T-helper 1 cell treated with Interleukin-12 subunit alpha and Interleukin-12 subunit beta and Interleukin-4 antibody, amounts not matched to agents 30 μg/mL and 1 μg/mL, for 36 hours (primary cell): ENCODE results near the gene ZNF497.
"Not testable (repeated sequence)": the region's sequence is repeated elsewhere in the genome, so short reads cannot be mapped to it uniquely, and the experiment has no call there.

Experiments used
- H3K27ac Mint-ChIP-seq: one replicate; pipeline ENCODE4 v1.8.0; 2021; ENCODE audit warnings: mild to moderate bottlenecking, mixed read lengths
- H3K27me3 Mint-ChIP-seq: one replicate; pipeline ENCODE4 v1.8.0; 2021; ENCODE audit warnings: low read depth, mixed read lengths
- H3K36me3 Mint-ChIP-seq: one replicate; pipeline ENCODE4 v1.8.0; 2021; ENCODE audit warnings: low read depth, mixed read lengths
- H3K4me1 Mint-ChIP-seq: one replicate; pipeline ENCODE4 v1.8.0; 2021; ENCODE audit warnings: low read depth, mixed read lengths
- H3K4me3 Mint-ChIP-seq: one replicate; pipeline ENCODE4 v1.8.0; 2021; ENCODE audit warnings: mild to moderate bottlenecking, moderate library complexity, mixed read lengths
- H3K9me3 Mint-ChIP-seq: one replicate; pipeline ENCODE4 v1.8.0; 2021; ENCODE audit warnings: mixed read lengths

Gene ZNF497

DNA sequence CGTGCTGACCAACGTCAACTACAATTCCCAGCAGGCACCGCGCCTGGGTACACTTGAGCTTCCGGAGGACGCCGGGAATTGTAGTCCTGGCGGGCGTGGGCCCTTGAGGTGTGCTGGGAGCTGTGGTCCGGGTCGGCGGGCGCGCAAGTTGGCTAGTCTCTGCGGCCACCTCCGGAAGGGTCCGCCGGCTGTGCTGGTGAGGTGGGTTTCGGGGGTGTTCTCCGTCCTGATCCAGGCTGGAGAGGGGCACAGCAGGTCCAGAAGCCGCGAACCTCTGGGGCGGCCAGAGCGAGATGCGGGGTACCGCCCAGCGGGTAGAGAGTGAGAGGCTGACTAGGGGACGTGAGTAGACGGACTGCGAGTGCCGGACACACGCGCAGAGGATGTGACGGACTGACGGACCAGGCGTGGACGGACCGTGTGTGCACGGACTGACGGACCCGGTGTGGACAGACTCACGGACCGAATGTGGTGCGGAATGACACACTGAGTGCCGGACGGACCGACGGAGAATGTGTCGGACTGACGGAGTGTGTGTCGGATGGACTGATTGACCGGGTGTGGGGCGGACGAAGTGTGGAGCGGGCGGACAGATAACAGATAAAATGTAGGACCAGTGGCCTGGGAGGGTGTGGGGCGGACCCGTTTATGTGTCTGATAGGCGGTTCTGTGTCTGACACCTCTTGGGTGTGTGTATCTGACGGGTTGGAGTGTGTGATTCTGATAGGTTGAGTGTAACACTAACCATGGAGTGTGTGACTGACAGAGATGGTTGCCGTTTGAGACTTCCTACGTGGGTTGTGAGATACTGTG lies 35.4 kb downstream of the ZNF497 start, which contains the start of gene ZSCAN22:
Gene ZSCAN22, plus strand, starts transcription at position 81 of the 813 bp plus-strand sequence. CDS start 7,809 bp downstream, outside the sequence.
- peaks cover 12% of the 10 kb centered on the region for H3K4me1 Mint-ChIP-seq
- peaks cover 8% of the 10 kb centered on the region for H3K36me3 Mint-ChIP-seq
- H3K9me3 Mint-ChIP-seq = no peaks in the 10 kb centered on the region
- no peak within 1 kb of the TSS for H3K27ac Mint-ChIP-seq
- H3K27me3 Mint-ChIP-seq = no peaks in the 10 kb centered on the region
- no peak within 1 kb of the TSS for H3K4me3 Mint-ChIP-seq

DNA sequence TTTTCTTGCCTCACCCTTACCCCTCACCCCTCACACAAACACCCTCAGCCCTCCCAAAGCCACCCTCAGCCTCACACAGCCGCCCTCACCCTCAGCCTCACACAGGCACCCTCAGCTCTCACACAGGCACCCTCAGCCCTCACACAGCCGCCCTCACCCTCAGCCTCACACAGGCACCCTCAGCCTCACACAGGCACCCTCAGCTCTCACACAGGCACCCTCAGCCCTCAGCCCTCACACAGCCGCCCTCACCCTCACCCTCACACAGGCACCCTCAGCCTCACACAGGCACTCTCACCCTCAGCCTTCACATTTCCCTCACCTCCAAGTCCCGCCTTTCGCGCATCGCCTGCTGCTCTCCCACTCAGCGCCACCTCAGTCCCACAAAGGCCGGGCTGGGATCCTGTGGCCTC lies 36.0 kb downstream of the ZNF497 start:
- peaks cover 8% of the 10 kb centered on the region for H3K36me3 Mint-ChIP-seq
- no peak overlapping the region for H3K4me3 Mint-ChIP-seq
- H3K4me1 Mint-ChIP-seq = peaks cover 12% of the 10 kb centered on the region
- no peaks in the 10 kb centered on the region for H3K9me3 Mint-ChIP-seq
- no peaks in the 10 kb centered on the region for H3K27me3 Mint-ChIP-seq
- H3K27ac Mint-ChIP-seq = no peak overlapping the region

DNA sequence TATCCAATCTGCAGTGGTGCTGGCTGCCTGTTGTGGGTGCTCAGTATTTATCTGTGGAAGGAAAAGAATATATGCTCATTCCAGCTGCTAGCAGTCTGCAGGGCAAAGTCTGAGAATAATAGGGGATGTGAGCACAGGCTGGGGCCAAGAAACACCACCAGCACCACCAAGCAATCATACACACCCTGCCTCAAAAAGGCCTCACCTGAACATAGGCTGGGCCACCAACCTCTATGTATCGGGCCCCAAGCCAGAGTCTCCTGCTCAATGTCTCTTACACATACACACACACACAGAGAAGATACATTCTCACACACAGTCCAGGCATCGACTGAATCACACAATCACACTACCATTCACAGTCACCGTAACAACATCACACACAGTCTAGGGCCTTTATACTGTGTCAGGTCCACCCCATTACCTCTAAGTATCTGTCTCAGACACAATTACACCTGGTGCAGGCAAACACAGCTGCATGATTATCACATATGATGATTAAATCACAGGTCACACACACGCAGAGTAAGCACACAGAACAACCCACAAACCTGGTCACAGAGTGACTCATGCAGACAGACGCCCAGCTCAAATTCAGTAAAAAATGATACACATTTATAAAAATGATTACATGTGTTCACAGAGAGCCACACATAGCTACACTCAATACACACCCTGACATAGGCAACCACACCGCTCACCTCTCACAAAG lies 37.1 kb downstream of the ZNF497 start:
- Mint-ChIP-seq H3K27ac (no peak overlapping the region), H3K36me3 (peaks cover 8% of the 10 kb centered on the region), H3K4me3 (no peak overlapping the region), H3K27me3 (no peaks in the 10 kb centered on the region), H3K9me3 (no peaks in the 10 kb centered on the region), H3K4me1 (peaks cover 12% of the 10 kb centered on the region)

DNA sequence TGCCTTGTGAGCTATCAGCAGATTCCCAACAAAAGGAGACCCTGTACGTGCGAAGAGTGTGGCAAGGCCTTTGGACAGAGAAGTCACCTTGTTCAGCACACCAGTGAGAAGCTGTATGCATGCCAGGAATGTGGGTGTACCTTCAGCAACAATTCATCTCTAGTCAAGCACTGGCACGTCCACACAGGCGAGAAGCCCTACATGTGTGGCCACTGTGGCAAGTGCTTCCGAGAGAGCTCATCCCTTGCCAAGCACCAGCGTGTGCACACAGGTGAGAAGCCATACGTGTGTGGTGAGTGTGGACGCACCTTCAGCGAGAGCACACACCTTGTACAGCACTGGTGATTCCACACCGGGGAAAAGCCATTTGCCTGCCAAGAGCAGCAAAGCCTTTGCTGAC lies 43.3 kb downstream of the ZNF497 start:
- Mint-ChIP-seq H3K27ac (no peak overlapping the region), H3K4me3 (no peak overlapping the region), H3K4me1 (peaks cover 6% of the 10 kb centered on the region), H3K27me3 (no peaks in the 10 kb centered on the region), H3K36me3 (peaks cover 22% of the 10 kb centered on the region), H3K9me3 (no peaks in the 10 kb centered on the region)

DNA sequence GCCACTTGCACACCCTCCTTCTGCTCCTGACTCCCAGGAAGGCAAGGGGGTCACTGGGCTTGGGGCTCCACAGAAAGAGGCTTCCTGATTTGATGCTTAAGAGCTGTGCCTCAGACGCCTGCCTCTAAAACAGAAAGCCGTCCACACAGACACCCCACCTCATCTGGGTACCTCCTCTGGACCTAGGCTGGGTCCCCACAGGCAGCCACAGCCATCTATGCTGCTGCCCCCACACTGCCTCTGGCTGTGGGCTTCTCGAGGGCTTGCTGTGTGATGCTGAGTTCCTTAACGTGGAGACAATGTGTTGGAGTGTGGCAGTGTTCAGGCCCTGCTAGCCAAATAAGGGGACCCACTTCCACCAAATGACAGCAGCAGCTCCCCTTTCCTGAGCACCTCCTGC lies 44.3 kb downstream of the ZNF497 start:
- Mint-ChIP-seq H3K9me3 (no peaks in the 10 kb centered on the region), H3K4me3 (no peak overlapping the region), H3K27ac (no peak overlapping the region), H3K4me1 (peaks cover 3% of the 10 kb centered on the region), H3K27me3 (no peaks in the 10 kb centered on the region), H3K36me3 (peaks cover 26% of the 10 kb centered on the region)

DNA sequence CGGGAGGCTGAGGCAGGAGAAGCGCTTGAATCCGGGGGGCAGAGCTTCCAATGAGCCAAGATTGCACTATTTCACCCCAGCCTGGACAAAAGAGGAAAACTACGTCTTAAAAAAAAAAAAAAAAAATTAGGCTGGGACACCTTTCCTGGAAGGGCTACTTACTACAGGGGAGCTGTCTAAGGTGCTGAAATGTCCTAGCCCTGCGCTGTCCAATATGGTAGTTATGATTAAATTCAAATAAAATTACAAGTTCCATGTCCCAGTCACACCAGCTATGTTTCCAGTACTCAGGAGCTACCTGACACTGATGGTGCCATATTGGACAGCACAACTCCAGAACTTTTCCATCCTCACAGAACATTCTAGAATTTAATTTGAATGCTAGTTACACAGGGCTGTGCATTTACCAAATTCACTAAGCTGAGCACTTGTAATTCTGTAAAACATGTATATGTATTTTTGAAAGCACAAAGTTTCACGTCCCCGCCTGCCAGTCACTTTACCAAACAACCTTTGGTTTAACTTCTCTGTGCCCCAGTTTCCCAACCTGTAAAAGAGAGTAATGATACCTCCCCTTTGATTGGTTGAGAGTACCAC lies 45.0 kb downstream of the ZNF497 start:
- Mint-ChIP-seq H3K27ac (no peak overlapping the region), H3K36me3 (peaks cover 28% of the 10 kb centered on the region), H3K27me3 (no peaks in the 10 kb centered on the region), H3K4me1 (peaks cover under 1% of the 10 kb centered on the region), H3K9me3 (no peaks in the 10 kb centered on the region), H3K4me3 (no peak overlapping the region)

DNA sequence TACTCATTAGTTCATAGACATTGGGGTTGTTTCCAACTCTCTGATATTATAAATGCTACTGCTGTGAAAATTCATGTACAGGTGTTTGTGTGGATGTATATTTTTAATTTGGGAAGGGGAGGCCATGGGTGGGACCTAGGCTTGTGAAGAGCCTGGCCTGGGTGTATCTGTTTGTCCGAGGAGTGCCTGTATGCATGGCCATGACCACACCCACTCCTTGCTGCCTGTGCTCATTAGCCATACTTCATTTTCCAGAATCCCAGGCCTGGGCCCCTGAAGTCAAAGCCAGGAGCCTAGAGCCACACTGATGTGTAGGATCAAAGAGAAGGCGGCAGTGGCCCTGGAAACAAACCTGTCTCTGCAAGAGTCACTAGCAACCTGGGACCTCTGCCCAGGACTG lies 47.0 kb downstream of the ZNF497 start:
- Mint-ChIP-seq H3K27ac (no peak overlapping the region), H3K36me3 (peaks cover 40% of the 10 kb centered on the region), H3K4me3 (no peak overlapping the region), H3K27me3 (no peaks in the 10 kb centered on the region), H3K4me1 (peaks cover 3% of the 10 kb centered on the region), H3K9me3 (peaks cover 5% of the 10 kb centered on the region)

DNA sequence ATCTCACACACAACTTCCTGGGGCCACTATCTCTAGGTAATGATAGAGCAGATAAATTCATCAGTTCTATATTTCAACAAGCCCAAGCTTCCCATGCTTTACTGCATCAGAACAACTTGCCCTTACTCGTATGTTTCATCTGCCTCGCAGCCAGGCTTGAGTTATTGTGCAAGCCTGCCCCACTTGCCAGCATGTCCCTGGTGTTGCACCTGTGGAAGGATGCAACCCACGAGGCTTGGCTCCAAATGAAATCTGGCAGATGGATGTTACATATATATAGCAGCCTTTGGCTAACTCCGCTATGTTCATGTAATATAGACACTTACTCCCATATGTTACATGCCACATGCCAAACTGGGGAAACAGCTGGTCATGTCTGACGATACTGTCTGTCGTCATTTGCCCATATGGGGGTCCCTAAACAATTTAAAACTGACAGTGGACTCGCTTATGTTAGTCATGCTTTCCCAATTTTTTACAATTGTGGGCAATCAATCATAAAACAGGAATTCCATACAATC lies 51.1 kb downstream of the ZNF497 start:
- Mint-ChIP-seq H3K27ac (no peak overlapping the region), H3K9me3 (peaks cover 5% of the 10 kb centered on the region), H3K4me1 (peaks cover 19% of the 10 kb centered on the region), H3K27me3 (no peaks in the 10 kb centered on the region), H3K4me3 (no peak overlapping the region), H3K36me3 (peaks cover 76% of the 10 kb centered on the region)

DNA sequence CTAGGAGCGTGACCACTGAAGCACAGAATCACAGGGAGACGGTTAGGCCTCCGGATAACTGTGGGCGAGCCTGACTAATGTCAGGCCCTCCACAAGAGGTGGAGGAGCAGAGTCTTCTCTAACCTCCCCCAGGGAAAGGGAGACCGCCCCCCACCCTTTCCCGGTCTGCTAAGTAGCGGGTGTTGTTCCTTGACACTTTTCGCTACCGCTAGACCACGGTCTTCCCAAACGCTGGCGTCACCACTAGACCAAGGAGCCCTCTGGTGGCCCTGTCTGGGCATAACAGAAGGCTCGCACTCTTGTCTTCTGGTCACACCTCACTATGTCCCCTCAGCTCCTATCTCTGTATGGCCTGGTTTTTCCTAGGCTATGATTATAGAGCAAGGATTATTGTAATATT lies 51.9 kb downstream of the ZNF497 start:
- H3K27me3 Mint-ChIP-seq, H3K27ac Mint-ChIP-seq, H3K4me3 Mint-ChIP-seq, H3K9me3 Mint-ChIP-seq: not testable (repeated sequence)
- peaks cover 81% of the 10 kb centered on the region for H3K36me3 Mint-ChIP-seq
- H3K4me1 Mint-ChIP-seq = peaks cover 25% of the 10 kb centered on the region

DNA sequence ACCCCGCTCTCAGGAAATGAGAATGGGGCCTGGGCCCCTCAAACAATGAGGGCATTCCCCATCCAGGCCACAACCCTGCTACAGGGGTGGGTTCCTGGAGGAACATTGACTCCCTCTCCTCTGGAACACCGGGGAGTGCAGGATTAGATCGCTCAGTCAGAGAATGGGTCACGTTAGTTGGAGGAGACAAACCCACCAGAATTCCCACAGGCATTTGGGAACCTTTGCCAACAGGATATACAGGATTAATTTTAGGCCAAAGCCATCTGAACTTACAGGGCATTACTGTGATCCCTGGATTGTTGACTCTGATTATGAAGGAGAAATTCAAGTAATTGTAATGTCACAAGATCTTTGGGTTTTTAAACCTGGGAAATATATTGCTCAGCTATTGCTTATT lies 54.8 kb downstream of the ZNF497 start:
- Mint-ChIP-seq H3K36me3 (peaks cover 69% of the 10 kb centered on the region), H3K4me1 (peaks cover 36% of the 10 kb centered on the region), H3K27ac (no peak overlapping the region), H3K4me3 (no peak overlapping the region), H3K9me3 (peaks cover 8% of the 10 kb centered on the region), H3K27me3 (no peaks in the 10 kb centered on the region)

DNA sequence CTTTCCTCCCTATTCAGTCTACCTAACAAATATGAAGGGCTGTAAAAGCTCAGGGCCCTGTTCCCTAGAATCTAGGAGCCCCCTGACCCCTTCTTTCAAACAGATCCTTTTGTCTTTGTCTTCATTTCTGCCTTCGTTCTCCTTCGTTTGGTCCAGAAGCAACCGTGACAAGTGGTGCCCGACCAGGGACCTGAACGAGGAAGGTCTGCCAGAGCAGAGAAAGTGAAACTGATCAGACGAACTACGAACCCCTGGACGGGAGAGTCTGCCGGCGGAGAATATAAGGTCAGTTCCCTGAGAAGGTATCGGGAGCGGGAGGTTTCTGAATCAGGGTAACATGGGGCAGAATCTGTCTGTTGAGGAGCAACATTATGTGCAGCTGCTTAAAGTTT lies 56.6 kb downstream of the ZNF497 start:
- peak overlapping the region; percentile 96 for H3K27ac Mint-ChIP-seq
- H3K27me3 Mint-ChIP-seq = no peaks in the 10 kb centered on the region
- peak overlapping the region; percentile 96 for H3K4me3 Mint-ChIP-seq
- peaks cover 65% of the 10 kb centered on the region for H3K36me3 Mint-ChIP-seq
- H3K4me1 Mint-ChIP-seq = peaks cover 33% of the 10 kb centered on the region
- H3K9me3 Mint-ChIP-seq = peaks cover 17% of the 10 kb centered on the region

DNA sequence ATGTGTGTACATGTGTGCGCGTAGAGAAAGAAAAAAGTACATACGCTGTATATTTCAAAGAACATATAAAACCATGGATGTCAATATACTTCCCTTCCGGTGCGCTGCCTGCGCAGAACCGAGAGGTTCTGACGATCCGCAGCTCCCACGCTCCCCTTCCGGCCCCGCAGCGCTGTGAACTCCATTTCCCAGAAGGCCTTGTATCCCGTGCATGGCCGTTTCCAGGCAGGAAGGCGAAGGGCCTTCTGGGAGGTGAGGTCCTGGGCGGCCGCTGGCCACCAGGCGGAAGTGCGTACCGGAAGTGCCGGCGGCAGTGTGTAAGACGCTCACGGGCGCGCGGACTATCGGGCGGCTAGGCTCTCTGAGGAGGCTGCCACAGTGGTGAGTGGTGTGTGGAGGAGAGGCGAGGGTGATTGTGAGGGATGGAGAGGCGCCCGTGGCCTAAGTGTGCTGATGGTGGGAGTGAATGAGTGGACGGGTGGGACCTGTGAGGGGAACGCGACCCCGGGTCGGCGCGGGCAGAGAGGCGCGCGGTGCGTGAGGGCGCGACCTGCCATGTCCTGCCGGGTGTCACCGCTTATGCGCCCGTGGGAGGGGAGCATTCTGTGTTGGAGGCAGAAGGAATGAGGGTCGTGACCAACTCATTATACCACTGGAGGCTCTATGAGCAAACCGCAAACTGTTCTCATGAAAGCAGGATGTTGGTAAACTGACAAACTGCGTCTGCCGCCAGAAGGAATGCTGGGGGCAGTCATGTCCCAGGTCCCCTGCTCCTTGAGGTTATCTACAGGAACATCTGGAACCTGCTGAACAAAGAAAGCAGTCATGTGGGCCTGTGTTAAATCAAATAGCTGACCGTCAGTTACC lies 57.3 kb downstream of the ZNF497 start, which contains the start of gene ERVK3-1:
Gene ERVK3-1, plus strand, starts transcription at position 313 of the 867 bp plus-strand sequence. CDS start 6,792 bp downstream, outside the sequence.
- H3K4me3 Mint-ChIP-seq = peak within 1 kb of the TSS; percentile 96
- H3K27me3 Mint-ChIP-seq = no peaks in the 10 kb centered on the region
- peaks cover 33% of the 10 kb centered on the region for H3K4me1 Mint-ChIP-seq
- H3K9me3 Mint-ChIP-seq = peaks cover 22% of the 10 kb centered on the region
- peak within 1 kb of the TSS; percentile 96 for H3K27ac Mint-ChIP-seq
- H3K36me3 Mint-ChIP-seq = peaks cover 71% of the 10 kb centered on the region

DNA sequence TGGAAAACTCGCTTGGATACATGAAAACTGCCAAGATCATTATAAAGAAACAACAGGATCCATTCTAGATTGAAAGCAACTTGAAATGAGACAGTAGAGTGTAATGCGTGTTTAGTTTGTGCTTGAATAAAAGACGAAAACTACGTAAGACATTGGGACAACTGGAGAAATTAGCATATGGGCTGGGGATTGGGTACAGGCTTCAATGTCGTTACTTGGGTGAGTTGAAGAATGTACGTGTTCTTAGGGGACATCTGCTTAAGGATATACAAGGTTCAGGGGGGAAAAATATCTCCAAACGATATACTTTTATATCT lies 57.8 kb downstream of the ZNF497 start:
- Mint-ChIP-seq H3K27me3 (no peaks in the 10 kb centered on the region), H3K4me3 (peak overlapping the region; percentile 96), H3K27ac (peak overlapping the region; percentile 96), H3K36me3 (peaks cover 71% of the 10 kb centered on the region), H3K4me1 (peaks cover 33% of the 10 kb centered on the region), H3K9me3 (peaks cover 26% of the 10 kb centered on the region)
